ENCODE data around the gene F2RL2. TPM values are rescaled to one million over a fixed set of nuclear protein-coding genes. Genes with fewer than 3 reads are reported as not detected.

Gene F2RL2
- polyA plus RNA-seq, 1 donor: 0.63 TPM

DNA sequence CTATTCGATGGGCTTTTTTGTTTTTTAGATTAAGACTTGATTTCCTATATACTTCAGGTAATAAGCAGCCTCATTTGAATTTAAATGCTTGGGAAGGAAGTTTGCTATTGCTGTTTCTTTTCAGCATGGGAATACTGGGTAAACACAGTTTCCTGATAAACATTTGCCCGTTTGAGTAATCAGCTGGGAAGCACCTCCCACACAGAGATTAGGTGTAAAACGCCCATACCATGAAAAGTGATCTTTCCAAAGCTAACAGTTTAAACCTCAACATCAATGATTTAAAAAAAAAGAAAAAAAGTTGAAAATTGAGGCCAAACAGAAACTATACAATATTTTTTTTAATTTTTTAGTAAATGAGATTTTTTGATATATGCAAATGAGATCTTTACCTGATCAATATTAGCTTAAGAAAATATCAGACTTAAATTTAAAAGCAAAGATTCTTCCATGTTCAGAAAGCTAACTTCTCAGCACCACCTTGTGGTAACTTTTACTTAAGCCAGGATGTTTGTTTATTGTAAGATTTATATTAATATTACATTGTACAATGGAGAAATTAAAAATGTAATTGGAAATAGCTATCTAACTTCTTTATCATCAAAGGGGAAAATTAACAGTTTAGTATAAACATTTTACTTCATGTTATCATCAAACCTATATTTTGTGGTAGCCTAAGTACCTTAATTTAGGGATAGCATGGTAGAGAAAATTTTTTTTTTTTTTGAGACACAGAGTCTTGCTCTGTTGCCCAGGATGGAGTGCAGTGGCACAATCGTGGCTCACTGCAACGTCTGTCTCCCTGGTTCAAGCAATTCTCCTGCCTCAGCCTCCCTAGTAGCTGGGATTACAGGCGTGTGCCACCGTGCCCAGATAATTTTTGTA lies 39.8 kb downstream of the F2RL2 start:
- DNase-seq (ENCODE audit: low read depth): no peak

GRCh38 chr5:76582230-76583162 lies 40.7 kb downstream of the F2RL2 start:
- DNase-seq (ENCODE audit: low read depth): no peak

DNA sequence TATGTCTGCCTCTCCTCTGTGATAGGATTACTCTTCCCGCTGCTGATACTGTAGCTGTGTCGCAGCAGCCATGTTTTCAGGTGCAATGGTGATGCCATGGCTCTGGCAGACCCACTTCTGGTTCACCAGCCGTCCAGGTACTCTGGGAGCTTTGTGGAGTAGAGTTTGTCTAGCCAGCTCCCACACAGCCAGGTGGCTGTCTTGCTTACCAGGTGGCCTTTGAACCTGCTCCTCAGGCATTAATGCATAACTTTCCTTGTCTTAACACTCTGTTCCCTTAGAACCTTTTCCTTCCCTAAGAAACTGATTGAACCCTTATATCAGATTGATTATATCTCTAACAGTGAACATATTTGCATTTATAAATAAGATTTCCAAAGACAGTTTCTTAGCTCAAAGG lies 42.2 kb downstream of the F2RL2 start:
- DNase-seq (ENCODE audit: low read depth): no peak

- DNase-seq (ENCODE audit: low read depth): no peak
These were observed 43.9 kb downstream of the F2RL2 start for GRCh38 chr5:76579166-76579937.

- no peak for DNase-seq (ENCODE audit: low read depth)
These were observed 46.2 kb downstream of the F2RL2 start for GRCh38 chr5:76576996-76577395.

DNA sequence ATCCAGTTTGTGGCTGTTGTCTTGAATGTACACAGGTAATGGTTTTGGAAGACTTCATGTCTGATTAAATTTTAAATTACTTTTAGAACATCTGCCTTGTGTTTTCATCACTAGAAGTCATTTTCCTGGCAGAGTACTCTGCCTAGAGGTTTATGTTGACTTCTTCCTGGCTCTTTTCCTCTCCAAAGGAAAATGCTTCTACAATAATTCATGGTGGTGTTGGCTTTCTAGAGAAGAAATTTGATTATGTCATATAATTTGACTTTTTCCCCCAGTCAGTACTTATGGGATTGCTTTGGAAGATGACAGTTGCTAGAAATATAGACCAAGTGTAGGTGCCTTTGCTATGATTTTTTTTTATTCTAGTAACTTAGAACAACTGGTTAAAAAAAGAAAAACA lies 46.8 kb downstream of the F2RL2 start:
- DNase-seq (ENCODE audit: low read depth): peak; percentile 53

DNA sequence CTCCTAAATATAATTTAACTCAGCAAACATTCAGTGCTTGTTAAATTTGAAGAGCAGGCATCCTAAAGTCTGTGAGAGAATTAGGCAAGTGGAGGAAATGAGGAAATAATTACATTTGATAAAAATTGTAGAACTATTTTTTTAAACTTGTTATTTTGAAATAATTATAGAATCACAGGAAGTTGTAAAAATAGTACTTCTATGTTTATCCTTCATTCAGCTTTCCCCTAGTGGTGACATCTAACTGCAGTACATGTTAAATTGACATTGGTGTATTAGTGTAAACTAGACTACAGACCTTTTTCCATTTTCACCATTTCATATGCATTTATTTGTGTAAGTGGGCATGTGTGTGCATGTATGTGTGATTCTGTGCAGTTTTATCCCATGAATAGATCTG lies 51.6 kb downstream of the F2RL2 start:
- no peak for DNase-seq (ENCODE audit: low read depth)

DNA sequence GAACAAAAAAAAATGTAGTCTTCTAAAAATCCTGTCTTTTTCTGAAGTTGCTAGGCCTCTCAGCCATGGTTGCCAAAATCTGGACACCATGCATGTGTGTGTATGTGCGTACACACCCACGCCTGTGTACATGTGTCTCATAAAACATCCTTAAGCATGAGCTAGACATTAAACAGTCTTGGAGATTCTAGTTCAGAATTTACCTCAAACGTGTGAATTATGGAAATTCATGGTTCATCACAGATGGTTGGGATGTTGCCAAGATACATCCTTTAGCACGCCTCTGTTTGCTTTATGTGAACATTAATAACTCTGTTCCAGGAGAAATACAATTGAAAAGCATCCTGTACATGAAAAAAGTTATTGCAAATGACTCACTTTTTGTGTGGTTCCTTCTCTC lies 53.0 kb downstream of the F2RL2 start:
- no peak for DNase-seq (ENCODE audit: low read depth)

Other genes starting within 250 kb of the F2RL2 start
- gene IQGAP2, start 220.1 kb downstream of the F2RL2 start, polyA plus RNA-seq (ENCODE audit: insufficient read length): 8.2 TPM
- 16.6 TPM for gene F2R, start 92.7 kb upstream of the F2RL2 start, polyA plus RNA-seq (ENCODE audit: insufficient read length)
- gene F2RL1, start 195.6 kb upstream of the F2RL2 start, polyA plus RNA-seq (ENCODE audit: insufficient read length): 0.32 TPM
- 0.20 TPM for gene S100Z, start 226.6 kb upstream of the F2RL2 start, polyA plus RNA-seq (ENCODE audit: insufficient read length)

Measured in forelimb muscle (tissue), 1 donor.